HG03432 (cell line): ENCODE data around the gene CDO1.

ENCODE experiments used
- ATAC-seq: cut with Tn5 transposase; IDR thresholded peaks from one replicate; pipeline ENCODE4 v1.9.1; 2021; ENCODE audit warnings: mild to moderate bottlenecking, moderate library complexity; ENCODE audit not compliant: unreplicated experiment

CDO1 gene

DNA sequence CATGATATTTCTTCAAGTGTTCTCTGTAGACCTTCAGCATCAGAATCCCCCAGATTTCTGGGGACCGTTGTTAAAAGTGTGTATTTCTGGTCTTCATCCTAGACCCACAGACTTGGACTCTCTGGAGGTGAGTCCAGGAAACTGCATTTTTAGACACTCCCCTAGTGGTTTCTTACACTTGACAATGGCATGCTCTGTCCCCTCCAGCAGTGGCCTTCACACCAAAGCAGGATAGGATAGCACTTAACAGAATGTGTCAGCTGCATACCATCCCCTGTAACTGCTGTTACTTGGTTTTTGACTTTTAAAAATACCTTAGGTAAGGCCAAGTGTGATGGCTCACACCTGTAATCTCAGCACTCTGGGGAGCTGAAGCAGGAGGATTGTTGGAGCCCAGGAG lies 20.8 kb downstream of the CDO1 start:
- ATAC-seq: no peak

DNA sequence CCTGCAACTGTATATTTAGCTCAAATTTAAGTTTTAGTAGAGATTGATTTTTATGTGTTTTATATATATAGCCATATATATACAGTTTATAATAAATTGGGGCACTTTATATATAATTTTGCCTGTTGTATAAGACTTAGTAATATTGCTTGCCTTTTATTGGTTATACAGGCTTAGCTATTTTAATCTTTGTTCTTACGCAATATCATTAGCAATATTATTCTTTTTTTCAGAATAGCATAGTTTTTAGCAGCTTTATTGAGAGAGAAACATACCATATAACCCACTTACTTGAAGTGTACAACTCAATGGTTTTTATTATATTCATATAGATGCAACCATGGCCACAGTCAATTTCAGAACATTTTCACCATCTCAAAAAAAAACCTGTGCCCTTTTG lies 28.0 kb downstream of the CDO1 start:
- ATAC-seq: no peak

DNA sequence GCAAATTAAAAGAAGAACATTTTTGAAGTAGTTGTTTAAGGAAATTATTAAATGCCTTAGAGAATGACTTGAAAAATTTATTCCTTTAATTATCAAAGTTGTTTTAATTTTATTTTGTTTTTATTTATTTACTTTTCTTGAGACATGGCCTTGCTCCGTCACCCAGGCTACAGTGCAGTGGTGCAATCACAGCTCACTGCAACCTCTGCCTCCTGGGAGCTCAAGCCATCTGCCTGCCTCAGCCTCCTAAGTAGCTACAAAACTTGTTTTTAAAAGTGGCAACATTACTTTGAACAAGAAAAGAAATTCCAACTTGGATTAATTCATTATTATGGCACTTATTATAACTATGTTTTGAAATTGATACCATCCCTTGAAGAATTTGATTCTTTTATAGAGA lies 29.0 kb downstream of the CDO1 start:
- no peak for ATAC-seq

DNA sequence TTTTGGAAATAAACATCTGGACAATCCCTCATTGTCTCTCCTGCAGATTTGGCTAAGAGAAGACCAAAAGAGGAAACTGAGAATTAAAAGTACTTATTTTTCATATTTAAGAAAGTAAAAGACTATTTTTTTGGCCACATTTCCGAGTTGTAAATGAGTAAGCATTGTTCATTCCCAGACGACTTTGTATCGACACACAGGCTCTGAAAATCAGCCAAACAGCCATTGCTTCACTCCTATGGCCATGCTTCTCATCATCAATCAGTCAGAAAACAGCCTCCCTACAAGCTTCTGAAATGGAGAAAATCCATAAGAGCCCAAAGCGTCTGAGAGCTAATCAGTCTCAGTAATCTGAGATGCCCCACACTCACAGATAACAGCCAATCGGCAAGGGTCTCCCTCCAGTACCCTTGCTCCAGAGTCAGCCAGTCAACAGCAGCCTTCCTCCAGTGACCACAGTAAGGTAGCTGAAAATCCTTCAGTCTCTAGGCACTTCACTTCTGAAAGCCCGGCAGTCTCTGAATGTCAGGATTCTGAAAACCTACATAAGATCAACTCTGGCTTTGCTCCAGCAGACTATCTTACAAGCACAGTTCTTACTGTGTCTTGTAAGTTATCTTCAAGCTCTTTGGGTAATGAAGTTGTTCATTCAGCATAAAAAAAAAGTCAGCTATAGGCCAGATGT lies 30.9 kb downstream of the CDO1 start:
- no peak for ATAC-seq

DNA sequence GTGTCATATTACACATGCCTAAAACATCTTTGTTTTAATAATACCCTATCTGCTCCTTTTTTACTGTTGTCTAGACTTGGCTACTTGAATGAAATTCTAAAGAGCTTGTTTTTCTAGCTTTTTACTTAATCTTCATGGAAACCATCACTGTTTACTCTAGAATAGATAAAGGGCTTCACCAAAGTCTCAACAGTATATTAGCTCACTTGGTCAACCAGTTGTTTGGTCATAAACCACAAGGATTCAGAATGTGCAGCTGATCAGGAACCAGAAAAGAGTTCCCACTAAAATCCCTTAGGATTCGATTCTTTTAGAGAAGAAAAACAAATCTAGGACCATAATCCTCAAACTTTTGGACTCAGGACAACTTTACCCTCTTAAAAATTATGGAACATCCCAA lies 38.0 kb downstream of the CDO1 start:
- no peak for ATAC-seq

DNA sequence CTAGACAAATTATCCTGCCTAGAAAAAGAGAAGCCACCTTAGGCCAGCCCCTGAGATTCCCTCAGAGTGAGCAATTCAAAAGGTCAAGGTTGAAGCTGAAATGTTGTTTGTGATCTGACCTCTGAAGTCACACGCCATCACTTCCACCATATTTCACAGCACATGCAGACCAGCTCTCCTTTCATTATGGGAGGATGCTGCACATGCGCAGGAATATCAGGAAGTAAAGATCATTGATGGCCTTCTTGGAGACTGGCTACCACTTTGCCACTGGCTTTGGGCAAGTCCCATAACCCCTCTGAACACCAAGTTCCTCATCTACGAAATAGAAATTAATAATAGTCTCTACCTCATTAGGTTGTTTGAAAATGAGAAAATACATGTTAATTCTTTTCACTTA lies 39.5 kb downstream of the CDO1 start:
- no peak for ATAC-seq

DNA sequence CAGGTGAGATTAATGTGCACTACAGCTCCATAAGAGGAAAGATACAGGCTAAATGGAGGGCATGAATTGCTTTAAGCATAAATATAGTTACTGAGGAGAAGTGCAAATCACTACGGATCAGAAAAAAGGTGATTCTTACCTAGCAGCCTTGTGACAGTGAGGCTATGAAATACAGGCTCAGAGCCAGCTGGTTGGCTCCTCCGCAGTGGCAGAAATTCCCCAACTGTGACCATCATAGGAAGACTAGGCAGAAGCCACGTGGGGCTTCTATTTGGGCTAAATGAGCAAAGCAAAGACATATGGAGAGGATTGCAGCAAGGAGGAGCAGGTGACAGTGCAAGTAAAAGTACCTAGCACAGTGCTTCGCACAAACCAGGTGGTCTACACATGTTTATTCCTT lies 40.5 kb downstream of the CDO1 start:
- ATAC-seq: no peak

DNA sequence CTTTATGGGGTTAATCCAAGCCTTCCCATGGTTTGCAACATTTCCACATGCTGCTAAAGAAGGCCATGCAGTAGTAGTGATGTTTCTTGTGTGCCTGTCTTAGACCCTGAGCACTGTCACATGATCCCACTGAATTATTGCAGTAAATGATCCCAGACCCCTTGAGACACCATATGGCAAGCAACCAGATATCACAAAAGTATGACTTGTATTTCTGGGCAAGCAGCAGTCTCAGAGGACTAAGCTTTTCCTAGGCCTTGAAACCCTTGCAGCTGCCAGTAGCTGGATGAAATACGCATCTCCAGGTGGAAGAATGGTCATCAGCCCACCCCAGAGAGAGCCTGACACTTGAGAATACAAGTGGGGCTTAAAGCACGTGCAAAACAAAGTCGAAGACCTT lies 41.8 kb downstream of the CDO1 start:
- no peak for ATAC-seq

DNA sequence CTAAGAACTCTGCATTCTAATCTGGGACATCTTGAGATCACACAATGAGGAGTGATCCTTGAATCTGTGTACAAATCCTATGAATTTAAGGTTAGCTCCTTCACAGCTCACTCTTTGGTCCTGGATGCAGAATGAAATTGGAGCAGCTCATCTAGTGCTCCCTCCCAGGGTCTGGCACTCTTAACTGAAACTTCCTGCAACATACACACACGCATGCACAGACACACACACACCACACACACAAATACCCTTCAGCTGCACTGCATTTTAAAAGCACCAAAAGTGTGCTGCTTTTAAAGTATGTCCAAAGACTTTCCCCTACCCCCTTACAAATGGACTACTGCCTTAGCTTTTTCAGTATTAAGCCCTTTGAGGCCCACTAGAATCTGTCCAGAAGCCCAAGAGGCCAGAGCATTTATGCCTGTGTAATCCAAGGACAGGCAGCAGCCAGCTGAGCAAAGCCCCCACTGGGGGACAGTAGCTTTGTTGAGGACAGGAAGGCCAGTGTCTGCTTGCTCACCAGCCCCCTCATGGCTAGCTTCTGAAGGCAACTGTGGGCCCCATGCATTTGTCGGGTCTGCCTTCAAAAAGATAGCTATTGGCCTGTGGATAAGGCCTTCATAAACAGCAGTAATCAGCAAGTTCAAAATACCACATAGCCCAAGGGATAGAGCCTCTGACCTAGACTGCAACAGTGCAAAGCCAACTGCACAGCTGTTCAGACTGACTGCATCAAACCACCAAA lies 43.6 kb downstream of the CDO1 start:
- no peak for ATAC-seq

DNA sequence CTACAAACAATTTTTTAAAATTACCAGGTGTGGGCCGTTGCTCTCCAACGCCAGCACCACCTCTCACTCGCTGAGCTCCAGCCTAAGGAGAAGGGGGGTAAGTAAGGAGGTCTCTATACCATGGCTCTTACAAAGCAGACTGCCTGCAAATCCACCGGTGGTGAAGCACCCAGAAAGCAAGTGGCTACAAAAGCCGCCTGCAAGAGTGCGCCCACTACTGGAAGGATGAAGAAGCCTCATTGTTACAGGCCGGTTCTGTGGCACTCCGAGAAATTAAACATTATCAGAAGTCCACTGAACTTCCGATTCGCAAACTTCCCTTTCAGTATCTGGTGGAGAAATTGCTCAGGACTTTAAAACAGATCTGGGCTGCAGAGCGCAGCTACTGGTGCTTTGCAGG lies 46.0 kb downstream of the CDO1 start:
- peak; percentile 58 for ATAC-seq

DNA sequence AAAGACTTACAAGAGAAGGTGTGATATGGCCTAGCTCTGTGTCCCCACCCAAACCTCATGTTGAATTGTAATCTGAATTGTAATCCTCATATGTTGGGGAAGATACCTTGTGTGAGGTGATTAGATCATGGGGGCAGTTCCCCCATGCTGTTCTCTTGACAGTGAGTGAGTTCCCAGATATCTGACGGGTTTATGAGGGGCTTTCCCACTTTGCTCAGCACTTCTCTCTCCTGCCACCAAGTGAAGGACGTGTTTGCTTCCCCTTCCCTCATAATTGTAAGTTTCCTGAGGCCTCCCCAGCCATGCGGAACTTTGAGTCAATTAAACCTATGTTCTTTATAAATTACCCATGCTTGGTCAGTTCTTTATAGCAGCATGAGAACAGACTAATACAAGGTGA lies 49.0 kb downstream of the CDO1 start:
- ATAC-seq: peak; percentile 67

DNA sequence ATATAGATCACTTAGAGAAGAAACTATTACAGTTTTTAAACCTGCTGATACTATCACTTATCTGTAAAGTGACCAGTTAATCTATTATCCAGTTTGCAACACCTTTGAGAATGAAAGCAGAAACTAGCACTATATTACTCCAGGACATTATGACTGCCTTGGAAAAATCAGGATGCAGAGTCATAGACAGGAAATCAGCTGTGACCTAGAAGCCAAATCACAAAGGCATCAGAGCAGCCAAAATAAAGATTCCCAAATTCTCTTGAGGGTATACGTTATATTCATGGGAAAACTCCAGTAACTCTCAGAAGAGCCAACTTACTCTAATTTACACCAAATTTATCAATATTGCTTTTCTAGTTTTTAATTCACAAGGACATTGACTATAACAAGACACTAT lies 49.9 kb downstream of the CDO1 start:
- no peak for ATAC-seq

DNA sequence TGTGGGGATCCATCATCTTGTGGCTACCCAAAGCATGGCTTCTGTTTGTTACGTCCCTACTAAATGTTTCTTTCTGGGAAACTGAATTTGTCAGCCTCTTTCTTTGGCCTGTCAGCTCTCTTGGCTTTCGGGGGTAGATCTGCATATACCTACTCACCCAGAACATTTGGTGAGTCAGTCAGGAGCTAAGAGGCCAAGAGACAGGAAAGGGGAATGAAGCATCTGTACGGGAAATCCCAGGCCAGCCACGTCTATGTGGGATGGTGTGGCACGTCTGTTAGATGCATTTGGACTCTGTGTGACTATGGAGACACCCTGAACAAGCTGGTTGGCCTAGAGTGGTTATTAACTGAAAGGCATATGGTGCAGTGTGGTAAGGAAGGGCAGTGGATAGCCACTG lies 58.1 kb downstream of the CDO1 start:
- peak; percentile 85 for ATAC-seq

DNA sequence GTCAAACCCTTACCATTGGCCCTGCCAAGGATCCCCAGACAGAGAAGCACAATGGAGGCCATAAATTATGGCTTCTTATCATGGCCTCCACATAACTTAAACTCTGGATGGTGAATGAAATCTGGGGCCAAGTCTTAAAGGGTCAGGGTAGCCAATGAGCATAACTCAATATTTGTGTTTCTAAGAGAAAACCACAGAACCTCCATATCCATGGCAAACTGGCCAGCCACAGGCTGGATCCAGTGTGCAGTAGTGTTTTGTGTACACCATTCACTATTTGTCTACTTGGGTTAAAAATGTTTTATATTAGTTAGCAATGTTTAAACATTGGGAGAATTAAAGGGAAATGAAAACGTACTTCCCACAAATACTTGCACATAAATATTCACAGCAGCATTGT lies 60.8 kb downstream of the CDO1 start:
- ATAC-seq: no peak
